DND-41 (cell line): ENCODE measurements around the gene GPANK1.

Experiments
- CTCF ChIP-seq: IDR thresholded peaks from 2 replicates; pipeline ENCODE4 v1.5.1; 2012; ENCODE audit warnings: borderline replicate concordance, low read length, moderate library complexity, mild to moderate bottlenecking; ENCODE audit not compliant: poor library complexity, severe bottlenecking; ENCODE audit errors: extremely low read depth
- EZH2 ChIP-seq: IDR thresholded peaks from 3 replicates; pipeline ENCODE4 v1.6.1; 2012; ENCODE audit warnings: borderline replicate concordance, low read depth, mild to moderate bottlenecking, moderate library complexity, low read length, inconsistent platforms; ENCODE audit not compliant: severe bottlenecking

- TF ChIP-seq CTCF = peak; percentile 25
- TF ChIP-seq EZH2 = no peak
These were observed 11.7 kb downstream of the GPANK1 start for GRCh38 chr6:31652925-31653724.
